DMS79 (cell line): ENCODE measurements around the gene CUL1.

Experiments used
- DNase-seq: peaks from one replicate; lab custom pipeline; 2025; lab: John Stamatoyannopoulos, UW

The CUL1 gene

DNA sequence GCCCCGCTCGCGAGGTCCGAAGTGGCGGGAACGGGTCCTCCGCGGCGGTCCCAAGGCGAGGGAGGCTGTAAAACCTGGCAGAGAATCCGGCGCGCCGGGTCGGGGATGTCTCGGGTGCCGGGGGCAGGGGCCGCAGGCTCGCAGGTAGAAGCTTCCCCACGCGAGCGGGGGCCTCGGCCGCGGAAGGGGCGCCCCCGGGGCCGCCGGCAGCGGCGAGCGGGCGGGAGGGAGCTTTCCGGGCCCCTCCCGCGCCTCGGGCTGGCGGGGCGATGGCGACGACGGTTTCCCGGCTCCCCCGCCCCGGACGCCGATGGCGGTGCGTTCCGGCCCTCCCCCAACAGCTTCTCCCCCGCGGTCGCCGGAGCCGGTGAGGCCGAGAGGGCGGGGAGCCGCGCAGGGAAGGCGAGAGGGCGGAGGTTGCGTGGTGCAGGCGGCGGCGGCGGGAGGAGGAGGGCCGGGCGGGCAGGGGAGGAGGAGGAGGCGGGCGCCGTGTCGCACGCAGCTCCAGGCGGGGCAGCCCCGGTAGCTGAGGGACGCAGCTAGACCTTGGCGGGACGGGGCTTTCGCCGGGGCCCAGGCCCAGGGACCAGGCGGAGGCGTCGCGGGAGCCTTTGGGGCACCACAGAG lies at the start of gene CUL1:
CUL1 (plus strand) TSS at position 507 of the 627 bp plus-strand sequence. CDS start 31,220 bp downstream, outside the sequence.
- DNase-seq = peak; percentile 52

DNA sequence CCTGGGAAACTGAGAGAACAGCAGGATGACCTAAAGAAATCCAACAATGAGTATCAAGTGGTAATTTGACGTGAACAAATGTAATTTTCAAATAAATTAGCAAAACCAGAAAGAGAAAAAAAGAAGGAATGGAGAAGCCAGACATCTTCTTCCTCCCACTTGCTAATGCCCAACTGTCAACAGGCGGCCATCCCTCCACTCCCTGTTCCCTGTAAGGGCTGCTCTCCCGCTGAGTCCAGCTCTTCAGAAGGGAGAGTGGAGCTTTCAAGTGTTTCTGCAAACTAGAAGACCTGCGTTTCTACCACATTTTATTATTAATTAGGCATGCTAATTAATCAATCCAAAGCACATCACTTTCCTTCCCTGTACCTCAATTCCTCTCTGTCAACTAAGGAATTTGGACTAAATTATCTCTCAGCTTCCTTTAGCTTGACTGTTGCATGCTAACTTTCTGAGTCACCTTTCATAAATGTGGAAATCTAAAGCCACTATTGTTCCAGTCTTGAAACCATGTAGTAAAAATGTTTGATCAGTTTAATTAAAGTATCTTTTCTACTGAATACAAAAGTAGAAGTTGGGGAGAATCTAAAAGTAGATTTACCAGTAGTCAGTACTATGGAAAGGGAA lies 48.4 kb upstream of the CUL1 start:
- DNase-seq = no peak

DNA sequence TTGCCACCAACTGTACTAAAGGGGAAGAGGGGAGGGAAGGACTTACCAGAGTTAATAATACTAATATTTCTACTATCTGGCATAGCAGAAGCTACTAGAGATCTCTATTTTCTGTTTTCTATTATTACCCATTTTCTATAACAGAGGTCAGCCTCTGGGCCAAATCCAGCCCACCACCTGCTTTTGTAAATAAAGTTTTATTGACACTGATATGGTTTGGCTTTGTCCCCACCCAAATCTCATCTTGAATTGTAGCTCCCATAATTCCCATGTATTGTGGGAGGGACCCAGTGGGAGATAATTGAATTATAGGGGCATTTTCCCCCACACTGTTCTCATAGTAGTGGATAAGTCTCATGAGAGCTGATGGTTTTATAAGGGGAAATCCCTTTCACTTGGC lies 45.9 kb upstream of the CUL1 start:
- DNase-seq = no peak

DNA sequence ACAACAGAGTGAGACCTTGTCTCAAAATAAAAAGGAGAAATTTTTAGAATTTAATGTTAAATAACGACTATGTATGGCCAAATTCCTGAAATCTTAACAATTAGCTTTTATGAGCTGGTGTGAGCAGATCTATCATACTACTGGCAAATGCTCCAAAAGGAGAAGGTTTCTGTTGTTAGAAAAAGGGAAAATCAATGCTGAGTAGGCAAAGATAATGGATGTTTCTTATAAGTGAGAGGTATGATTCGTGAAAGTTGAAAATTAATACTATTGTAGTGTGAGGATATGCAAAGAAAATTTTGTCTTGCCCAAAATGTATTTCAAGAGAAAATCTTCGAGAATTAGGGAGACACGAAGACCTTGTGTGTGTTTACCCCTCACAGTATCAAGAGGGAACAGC lies 40.8 kb upstream of the CUL1 start:
- no peak for DNase-seq

DNA sequence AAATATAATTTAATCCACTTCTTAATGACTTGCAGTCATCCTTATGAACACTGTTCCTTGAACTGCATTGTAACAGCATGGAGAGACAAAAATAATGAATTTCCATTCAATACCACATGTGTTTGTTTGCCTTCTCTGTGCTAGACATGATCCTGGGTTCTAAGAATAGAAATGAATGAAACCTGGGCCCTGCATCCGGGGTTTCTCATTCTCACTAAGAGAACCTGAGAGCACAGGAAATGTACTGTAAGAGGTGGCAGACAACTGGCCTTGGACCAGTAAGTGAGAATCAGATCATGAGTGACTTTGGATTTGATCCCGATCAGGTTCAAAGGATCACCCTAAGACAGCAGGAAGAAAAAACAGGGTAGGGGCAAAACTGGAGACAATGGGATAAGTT lies 37.2 kb upstream of the CUL1 start:
- DNase-seq = no peak

DNA sequence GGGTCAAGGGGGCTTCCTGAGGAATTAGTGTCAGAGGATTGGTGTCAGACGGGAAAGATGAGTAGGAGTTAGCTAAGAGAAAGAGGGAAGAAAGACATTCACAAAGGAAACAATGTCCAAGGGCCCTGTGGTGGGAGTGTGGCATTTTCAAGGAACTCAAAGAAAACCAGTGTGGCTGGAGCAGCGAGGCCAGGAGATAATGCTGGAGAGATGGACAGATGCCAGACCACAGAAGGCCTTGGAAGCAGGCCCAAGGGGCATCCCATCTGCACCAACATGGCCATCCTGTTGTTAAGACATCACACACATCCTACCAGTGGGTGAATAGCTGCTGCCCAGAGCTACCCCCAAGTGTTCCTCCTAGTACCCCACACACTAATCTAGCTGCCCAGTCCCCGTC lies 36.1 kb upstream of the CUL1 start:
- DNase-seq = no peak

DNA sequence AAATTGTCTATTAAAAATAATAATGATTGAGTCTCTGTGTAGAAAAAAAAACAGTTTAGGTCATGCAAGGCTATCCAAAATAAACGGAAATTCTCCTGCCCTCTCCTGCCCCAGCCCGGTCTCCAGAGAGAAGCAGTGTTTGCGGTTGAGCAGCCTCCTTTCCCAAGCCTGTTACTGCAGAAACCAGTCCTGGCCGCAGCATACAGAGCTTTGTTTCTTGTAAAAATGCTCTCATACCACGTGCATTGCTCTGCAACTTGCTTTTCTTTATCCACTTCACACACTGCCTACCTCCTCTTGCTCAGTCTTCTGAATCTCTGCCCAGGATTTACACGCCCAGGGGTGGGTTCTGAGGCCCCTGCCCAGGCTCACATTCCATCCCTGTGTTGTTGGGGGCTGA lies 34.4 kb upstream of the CUL1 start:
- no peak for DNase-seq

DNA sequence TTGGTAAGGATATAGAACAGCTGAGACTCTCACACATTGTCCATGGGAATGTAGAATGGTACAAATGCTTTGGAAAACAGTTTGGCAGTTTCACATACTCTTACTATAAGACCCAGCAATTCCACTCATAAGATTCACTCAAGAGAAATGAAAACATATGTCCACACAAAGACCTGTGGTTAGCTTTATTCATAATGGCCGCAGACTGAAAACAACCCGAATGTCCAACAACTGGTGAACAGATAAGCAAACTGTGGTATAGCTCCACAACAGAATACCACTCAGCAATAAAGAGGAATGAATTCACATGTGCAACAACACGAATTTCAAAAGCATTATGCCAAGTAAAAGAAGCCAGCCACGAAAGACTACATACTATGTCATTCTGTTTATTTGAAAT lies 33.5 kb upstream of the CUL1 start:
- DNase-seq = no peak

DNA sequence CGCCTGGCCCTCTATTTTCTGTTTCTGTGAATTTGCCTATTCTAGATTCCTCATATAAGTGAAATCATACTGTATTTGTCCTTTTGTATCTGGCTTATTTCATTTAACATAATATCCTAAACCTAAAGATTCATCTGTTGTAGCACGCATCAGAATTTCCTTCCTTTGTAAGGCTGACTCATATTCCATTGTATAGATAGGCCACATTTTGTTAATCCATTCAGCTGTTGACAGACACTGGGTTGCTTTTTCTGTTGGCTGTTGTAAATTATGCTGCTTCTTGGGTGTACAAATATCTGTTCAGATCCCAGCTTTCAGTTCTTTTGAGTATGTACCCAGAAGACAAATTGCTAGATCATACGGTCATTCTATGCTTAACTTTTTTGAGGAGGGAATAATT lies 28.8 kb upstream of the CUL1 start:
- no peak for DNase-seq

DNA sequence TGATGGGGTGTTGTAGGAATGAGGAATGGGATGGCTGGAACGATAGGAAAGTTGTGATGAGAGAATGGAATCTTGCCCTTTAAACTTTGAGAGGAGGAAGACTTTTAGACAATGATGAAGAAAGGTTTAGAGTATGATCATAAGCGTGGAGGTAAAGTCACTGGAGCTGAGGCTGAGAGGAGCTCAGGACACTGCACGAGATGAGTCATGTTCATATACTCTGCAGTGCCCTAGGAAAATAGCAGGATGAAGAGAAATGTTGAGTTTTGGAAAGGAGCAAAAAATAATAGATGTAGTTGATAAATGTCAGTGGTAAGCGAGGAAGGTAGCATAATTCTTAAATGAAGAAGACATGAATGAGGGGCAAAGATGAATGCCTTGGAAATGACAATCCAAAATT lies 28.3 kb upstream of the CUL1 start:
- no peak for DNase-seq

DNA sequence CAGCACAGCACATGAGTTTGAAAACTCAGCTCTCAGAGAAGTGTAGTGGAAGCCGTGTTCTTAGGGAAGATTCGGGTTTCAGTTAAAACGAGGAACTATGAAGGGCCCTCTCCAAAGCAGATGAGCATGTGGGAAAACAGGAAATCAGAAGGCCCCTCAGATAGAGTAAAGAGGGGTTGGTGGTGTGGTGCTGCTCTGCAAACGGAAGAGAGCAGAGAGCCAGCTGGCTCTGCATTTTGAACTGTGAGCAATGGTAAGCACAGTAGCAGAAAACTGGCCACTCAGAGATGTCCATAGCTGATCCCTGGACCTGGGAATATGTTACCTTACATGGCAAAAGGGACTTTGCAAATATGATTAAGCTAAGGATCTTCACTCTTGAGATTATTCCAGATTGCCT lies 27.9 kb upstream of the CUL1 start:
- no peak for DNase-seq

DNA sequence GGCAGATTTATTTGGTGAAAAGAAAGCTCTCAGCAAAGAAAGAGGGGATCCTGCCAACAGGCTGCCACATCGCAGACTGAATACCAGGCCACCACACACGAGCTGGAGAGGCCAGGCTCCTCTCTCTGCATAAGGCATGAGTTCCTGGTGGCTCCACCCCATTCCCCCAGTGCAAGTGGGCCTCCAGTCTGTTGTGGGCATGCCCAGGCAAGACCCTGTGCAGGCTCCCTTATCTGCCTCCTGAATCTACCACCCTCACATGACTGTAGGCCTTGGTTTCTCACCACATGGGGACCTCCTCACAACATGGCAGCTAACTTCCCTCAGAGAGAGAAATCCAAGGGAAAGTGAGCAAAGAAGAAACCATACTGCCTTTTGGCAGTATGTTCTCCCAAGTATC lies 26.7 kb upstream of the CUL1 start:
- DNase-seq = no peak

DNA sequence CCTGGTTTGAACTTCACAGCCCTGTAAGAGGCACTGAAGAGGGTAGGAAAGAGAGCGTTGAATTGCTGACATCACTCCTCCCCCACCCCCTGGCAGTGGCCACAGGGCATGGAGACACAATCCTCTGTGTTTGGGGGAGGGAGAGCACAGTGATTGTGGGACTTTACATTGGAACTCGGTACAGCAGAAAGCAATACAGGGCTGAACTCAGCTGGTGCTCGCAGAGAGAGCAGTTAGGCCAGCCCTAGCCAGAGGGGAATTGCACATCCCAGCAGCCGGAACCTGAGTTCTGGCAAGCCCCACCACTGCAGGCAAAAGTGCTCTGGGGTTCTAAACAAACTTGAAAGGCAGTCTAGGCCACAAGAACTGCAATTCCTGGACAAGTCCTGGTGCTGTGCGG lies 24.0 kb upstream of the CUL1 start:
- no peak for DNase-seq

DNA sequence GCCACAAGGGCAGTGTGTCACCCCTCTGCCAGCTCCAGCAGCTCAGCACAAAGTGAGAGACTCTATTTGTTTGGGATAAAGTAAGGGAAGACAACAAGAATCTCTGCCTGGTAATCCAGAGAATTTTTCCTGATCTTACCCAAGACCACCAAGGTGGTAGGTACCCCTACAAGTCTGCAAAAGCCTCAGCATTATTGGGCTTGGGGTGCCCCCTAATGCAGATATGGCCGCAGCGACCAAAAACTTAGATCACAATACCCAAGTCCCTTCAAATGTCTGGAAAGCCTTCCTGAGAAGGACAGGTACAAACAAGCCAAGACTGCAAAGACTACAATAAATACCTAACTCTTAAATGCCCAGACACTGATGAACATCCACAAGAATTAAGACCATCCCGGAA lies 22.4 kb upstream of the CUL1 start:
- DNase-seq = no peak

DNA sequence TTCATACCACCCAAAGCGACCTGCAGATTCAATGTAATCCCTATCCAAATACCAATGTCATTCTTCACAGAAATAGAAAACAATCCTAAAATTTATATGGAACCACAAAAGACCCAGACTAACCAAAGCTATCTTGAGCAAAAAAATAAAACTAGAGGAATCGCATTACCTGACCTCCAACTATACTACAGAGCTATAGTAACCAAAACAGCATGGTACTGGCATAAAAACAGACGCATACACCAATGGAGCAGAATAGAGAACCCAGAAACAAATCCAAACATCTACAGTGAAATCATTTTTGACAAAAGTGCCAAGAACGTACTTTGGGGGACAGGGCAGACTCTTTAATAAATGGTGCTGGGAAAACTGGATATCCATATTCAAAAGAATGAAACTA lies 16.9 kb upstream of the CUL1 start:
- no peak for DNase-seq

DNA sequence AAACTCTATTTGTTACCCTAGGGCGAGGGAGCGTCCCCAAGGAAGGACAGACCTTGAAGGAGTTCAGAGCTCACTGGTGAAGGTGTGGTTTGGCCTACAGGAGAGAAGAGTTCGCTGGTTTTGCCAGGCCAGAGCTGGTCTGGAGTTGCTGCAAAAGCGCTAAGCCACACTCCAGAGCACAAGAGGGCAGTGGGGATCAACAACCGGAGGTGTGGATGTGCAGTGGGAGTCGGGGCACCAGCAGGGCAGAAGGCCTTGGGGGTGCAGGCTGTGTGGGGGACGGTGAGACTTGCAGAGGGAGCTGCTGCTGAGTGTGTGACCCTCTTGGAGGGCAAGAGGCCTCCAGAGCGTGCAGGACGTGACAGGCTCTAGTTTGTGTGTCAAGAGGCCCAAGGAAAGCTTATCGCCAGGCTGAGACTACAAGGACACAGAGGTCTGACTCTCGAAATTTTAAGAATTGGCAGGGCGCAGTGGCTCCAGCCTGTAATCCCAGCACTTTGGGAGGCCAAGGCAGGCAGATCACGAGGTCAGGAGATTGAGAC lies 14.3 kb upstream of the CUL1 start:
- no peak for DNase-seq

DNA sequence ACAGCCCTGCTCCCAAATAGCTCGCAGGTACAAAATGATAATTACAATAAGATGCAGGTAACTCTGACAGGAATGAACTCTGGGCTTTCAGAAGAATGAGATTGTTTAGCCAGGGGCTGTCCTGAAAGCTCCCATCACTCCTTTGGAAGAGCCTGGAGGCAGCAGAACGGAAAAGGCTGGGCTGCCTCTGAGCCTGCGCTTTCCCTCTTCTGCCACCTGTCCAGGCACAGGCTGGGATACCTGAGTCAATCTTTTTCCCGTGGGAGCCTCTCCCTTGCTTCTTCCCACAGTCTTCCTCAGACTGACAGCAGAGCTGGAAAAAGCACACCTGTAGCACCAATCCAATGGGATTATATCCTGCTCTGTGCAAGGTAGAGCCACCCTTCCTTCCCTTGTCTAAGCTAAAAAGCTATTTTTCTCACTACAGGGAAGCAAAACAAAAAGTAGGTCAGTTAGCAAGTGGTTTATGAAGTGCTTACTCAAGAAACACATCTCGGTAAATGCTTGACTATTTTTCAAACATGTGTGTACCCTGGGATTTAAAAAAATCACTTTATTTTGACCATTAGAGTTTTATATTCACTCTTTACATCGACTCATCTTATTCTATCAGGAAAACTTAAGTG lies 12.3 kb upstream of the CUL1 start:
- no peak for DNase-seq

DNA sequence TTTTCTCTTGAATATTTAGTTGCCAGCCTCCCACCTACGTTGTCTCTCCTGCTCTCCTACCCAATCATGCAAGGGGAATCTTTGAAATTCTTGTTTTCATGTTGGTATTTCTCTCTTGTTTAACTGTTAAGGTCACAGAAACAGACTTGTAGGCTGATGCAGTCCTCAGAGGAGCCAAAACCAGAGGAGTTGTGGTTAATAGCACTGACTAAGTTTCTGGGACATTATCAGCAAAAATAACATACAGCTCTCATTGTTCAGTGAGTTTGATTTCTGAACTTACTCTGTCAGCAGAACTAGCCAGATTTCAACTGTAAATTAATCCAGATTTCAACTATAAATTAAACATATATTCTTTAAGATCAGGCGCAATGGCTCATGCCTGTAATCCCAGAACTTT lies 11.1 kb upstream of the CUL1 start:
- DNase-seq = no peak

DNA sequence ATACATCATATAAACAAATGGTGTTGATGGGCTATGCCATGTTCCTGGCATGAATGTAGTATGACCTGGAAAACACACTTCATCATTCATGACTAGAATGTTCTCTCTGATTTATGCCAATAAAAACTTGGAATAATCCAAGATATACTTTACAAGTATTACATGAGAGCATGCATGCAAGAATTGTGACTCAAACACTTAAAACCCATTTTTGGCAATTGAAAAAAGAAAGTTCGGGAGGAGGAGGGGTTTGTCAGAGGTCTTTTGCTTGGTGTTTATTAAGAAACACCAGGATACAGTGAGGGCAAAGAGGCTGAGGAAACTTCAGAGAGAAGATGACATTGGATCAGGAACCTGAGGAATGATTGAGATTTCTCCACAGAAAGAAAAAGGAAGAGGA lies 10.2 kb upstream of the CUL1 start:
- DNase-seq = no peak

DNA sequence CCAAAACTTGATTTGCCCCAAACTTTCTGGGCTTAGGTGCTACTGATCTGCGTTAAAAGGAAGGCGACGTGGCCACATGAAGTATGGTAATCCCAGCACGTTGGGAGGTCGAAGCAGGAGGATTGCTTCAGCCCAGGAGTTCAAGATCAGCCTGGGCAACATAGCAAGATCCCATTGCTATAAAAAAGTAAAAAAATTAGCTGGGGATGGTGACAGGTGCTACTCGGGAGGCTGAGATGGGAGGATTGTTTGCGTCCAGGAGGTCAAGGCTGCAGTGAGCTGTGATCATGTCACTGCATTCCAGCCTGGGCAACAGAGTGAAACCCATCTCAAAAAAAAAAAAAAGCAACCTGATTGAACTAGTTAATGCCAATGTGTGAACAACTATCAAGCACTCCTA lies 5.1 kb upstream of the CUL1 start:
- no peak for DNase-seq

DNA sequence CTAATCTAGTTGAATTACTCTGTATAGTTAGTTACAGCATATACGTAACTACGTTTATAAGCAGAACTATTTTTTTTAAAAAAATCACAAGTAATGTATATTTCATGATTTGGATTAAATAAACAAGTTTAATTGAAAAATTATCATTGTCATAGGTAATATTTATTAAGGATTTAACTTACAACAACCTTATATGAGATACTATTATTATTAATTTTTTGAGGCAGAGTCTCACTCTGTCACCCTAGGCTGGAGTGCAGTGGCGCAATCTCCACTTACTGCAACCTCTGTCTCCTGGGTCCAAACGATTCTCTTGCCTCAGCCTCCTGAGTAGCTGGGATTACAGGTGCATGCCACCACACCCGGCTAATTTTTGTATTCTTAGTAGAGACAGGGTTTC lies 4.1 kb upstream of the CUL1 start:
- DNase-seq = no peak

DNA sequence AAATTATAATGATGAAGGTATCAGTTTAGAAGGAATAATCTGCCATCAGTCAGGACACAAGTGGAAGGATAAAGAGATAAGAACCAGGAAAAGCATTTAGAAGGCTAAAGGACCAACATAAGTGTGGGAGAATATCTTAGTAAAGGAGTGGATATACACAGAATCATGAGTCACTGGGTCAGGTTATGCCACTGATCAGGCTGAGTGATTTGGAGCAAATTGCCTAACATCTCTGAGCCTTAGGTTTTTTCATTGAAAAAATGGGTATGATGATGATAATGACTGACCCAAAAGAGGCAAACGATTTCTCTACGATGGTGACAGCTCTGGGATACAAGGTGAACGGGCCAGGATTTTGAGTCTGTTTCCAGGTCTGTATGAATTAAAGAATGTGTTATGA lies 2.8 kb upstream of the CUL1 start:
- DNase-seq = no peak

DNA sequence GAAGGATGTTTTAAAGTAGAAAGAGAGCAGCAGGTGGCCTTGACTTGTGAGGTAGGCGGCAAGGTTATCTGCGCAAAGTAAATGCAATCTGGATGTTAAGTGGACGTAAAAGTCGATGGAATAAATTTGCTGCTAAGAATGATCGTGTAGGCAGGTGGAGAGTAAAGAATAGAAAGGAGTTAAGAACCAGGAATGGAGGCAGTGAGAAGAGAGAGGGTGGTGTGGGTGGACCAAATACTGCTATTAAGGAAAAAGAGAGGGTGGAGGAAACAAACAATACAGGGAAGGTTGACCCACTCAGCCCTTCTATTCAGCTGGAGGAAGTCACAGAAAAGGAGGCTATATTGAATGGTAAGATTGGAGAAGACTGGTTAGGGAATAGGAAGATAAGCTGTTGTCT lies 1.9 kb upstream of the CUL1 start:
- no peak for DNase-seq
